HepG2 (cell line): ENCODE measurements around the gene F7. TPM values are rescaled to one million over a fixed set of nuclear protein-coding genes. Genes with fewer than 3 reads are reported as not detected.

Experiments
- ATAC-seq: fragments of 200-7000 bp; cut with Tn5 transposase; 3 replicates; pipeline ENCODE4 v1.9.1; 2020; ENCODE audit warnings: mild to moderate bottlenecking, moderate library complexity
- BruUV-seq: library from RNA; stranded (reverse); fragments of 400-500 nt; replicated peaks from 2 replicates; lab custom pipeline; 2021; lab: Mats Ljungman, UMichigan
- CTCF ChIA-PET: fragments of 300-600 bp; formaldehyde crosslinking; extraction: SDS; loops from one replicate; lab custom pipeline; 2021; ENCODE audit warnings: low total read pairs, inconsistent platforms, low intra/inter-chr PET ratio; lab: Yijun Ruan, JAX
- POLR2A ChIA-PET: fragments of 350-600 bp; sonication (Branson Sonifier 250); formaldehyde crosslinking; loops from one replicate; lab custom pipeline; 2020; ENCODE audit warnings: antibody characterized with exemption, inconsistent platforms; lab: Yijun Ruan, JAX
- DNase-seq: peaks from one replicate; pipeline ENCODE4 v3.0.0-alpha.2; 2015; ENCODE audit warnings: low spot score
- FAIRE-seq: peaks from 3 replicates; lab custom pipeline; 2011; peaks lifted over from hg19 to GRCh38; lab: Jason Lieb, UNC
- H2AFZ ChIP-seq: one replicate; pipeline ENCODE4 v1.6.1; 2011; ENCODE audit warnings: low read length, inconsistent platforms
- H3K27ac ChIP-seq: fragments of 300-600 bp; 3 replicates; pipeline ENCODE4 v1.8.0; 2011; ENCODE audit warnings: mixed run types, mild to moderate bottlenecking, mixed read lengths, low read length, inconsistent platforms; ENCODE audit not compliant: insufficient read depth; ENCODE audit errors: extremely low read length
- H3K27me3 ChIP-seq, 2 experiments: fragments of 200-600 bp in 1 of 2; 2 replicates in 1 of 2; 3 replicates in 1 of 2; pipeline versions ENCODE4 v1.6.0 to v1.8.0; 2011; ENCODE audit warnings: low read length in 2 of 2, mild to moderate bottlenecking in 2 of 2, moderate library complexity in 2 of 2, inconsistent platforms in 1 of 2; ENCODE audit not compliant: insufficient read depth in 2 of 2, control insufficient read depth in 1 of 2
- H3K36me3 ChIP-seq, 2 experiments: fragments of 200-600 bp in 1 of 2; replicated peaks in 1 of 2; 2 replicates in 1 of 2; 3 replicates in 1 of 2; pipeline versions ENCODE4 v1.5.1 to v1.8.0; 2011; ENCODE audit warnings: low read length in 2 of 2, inconsistent platforms in 1 of 2; ENCODE audit not compliant: insufficient read depth in 2 of 2, control insufficient read depth in 1 of 2
- H3K4me1 ChIP-seq: 2 replicates; pipeline ENCODE4 v1.5.1; 2012; ENCODE audit warnings: low read length, inconsistent platforms; ENCODE audit not compliant: insufficient read depth
- H3K4me2 ChIP-seq: 2 replicates; pipeline ENCODE4 v1.6.0; 2011; ENCODE audit warnings: low read depth, low read length, inconsistent platforms
- H3K4me3 ChIP-seq, 3 experiments: fragments of 200-600 bp in 1 of 3; sonication (generic), shearing (Covaris generic) in 1 of 3; replicated peaks in 1 of 3; 2 replicates each; pipeline ENCODE4 v1.5.1; 2011 to 2016; ENCODE audit warnings: low read length in 3 of 3, inconsistent platforms in 2 of 3, low read depth in 2 of 3, mild to moderate bottlenecking in 2 of 3, control low read depth in 1 of 3, mixed read lengths in 1 of 3; ENCODE audit not compliant: insufficient read depth in 1 of 3
- H3K79me2 ChIP-seq: one replicate; pipeline ENCODE4 v1.6.1; 2011; ENCODE audit warnings: low read length, inconsistent platforms; ENCODE audit not compliant: insufficient read depth
- H3K9ac ChIP-seq: 2 replicates; pipeline ENCODE4 v1.6.0; 2011; ENCODE audit warnings: mild to moderate bottlenecking, low read depth, low read length, inconsistent platforms; ENCODE audit not compliant: insufficient read depth
- H3K9me3 ChIP-seq: 2 replicates; pipeline ENCODE4 v1.5.1; 2012; ENCODE audit warnings: mild to moderate bottlenecking, low read length
- H4K20me1 ChIP-seq: 2 replicates; pipeline ENCODE4 v1.6.0; 2011; ENCODE audit warnings: inconsistent platforms, mild to moderate bottlenecking, low read length, moderate library complexity; ENCODE audit not compliant: insufficient read depth
- ELF3 ChIP-seq: IDR thresholded peaks from 2 replicates; pipeline ENCODE4 v1.6.1; 2016; ENCODE audit warnings: missing genetic modification reagents, missing compliant biosample characterization
- ZNF382 ChIP-seq: sonication (generic); formaldehyde crosslinking; IDR thresholded peaks from 2 replicates; pipeline ENCODE4 v1.5.0; 2020; ENCODE audit warnings: missing genetic modification reagents, mild to moderate bottlenecking, borderline replicate concordance
- WGBS: methylation state at CpG from one replicate; pipeline ENCODE4 v1.1.6; 2017; ENCODE audit warnings: low lambda C conversion rate; 5-methylcytosine and 5-hydroxymethylcytosine counted together
- in situ Hi-C: cut with HindIII; loops from 2 replicates; pipeline ENCODE4 v1.10.0; 2017; ENCODE audit warnings: low pct_unique_long_range_greater_than_20kb; ENCODE audit not compliant: extremely low pct_ligation_motif_present
- intact Hi-C: fragments of 100-400 bp; cut with micrococcal nuclease; formaldehyde crosslinking; loops from one replicate; pipeline ENCODE4 v1.10.0; 2022; ENCODE audit not compliant: unreplicated experiment
- polyA plus RNA-seq, 8 experiments: library from polyadenylated mRNA; depleted of rRNA in 3 of 8; stranded (reverse) in 7 of 8; unstranded in 1 of 8; fragments of >200 nt; fragmentation: Illumina TruSeq in 4 of 8; extraction: Trizol in 4 of 8; gene quantifications; 2 replicates each; pipeline versions ENCODE4 v1.2.1 to v1.2.3, GENCODE V29; 2011 to 2016; ENCODE audit warnings: low read depth in 4 of 8, missing spikeins in 1 of 8, mixed read lengths in 1 of 8; ENCODE audit not compliant: insufficient read depth in 1 of 8
- total RNA-seq, 5 experiments: library from RNA; depleted of rRNA; stranded (reverse); fragments of >200 nt; fragmentation: Illumina TruSeq; extraction: Trizol; gene quantifications; 2 replicates each; pipeline ENCODE4 v1.2.3, GENCODE V29; 2016; ENCODE audit warnings: low read depth in 1 of 5
- TF ChIP-seq, protein P1 (sequence below): sonication (generic); formaldehyde crosslinking; IDR thresholded peaks from 2 replicates; pipeline ENCODE4 v1.5.1; 2020; ENCODE audit warnings: missing genetic modification reagents, mild to moderate bottlenecking, borderline replicate concordance
- TF ChIP-seq, protein P2 (sequence below), 2 experiments: fragments of 450-650 bp in 1 of 2; sonication (generic) in 1 of 2; formaldehyde crosslinking in 1 of 2; IDR thresholded peaks; 2 replicates each; pipeline versions ENCODE4 v1.6.1 to v1.8.0; 2016 to 2022; ENCODE audit warnings: antibody characterized with exemption in 1 of 2, mild to moderate bottlenecking in 1 of 2, missing genetic modification reagents in 1 of 2
- TF ChIP-seq, protein P3 (sequence below): sonication (generic); formaldehyde crosslinking; IDR thresholded peaks from 2 replicates; pipeline ENCODE4 v1.8.1; 2022; ENCODE audit warnings: mild to moderate bottlenecking, missing genetic modification reagents
- TF ChIP-seq, protein P4 (sequence below): sonication (generic); formaldehyde crosslinking; IDR thresholded peaks from 2 replicates; pipeline ENCODE4 v1.8.1; 2023; ENCODE audit warnings: mild to moderate bottlenecking, missing genetic modification reagents
- TF ChIP-seq, protein P5 (sequence below): sonication (generic); formaldehyde crosslinking; IDR thresholded peaks from 2 replicates; pipeline ENCODE4 v1.8.0; 2022; ENCODE audit warnings: missing genetic modification reagents, low read depth, mild to moderate bottlenecking, borderline replicate concordance

The F7 gene
- total and polyA plus RNA-seq, 2 of the 13 experiments (the other 11 are each of a cell fraction or from before 2014, with no cell fraction given): 12.6 to 26.5 TPM

DNA sequence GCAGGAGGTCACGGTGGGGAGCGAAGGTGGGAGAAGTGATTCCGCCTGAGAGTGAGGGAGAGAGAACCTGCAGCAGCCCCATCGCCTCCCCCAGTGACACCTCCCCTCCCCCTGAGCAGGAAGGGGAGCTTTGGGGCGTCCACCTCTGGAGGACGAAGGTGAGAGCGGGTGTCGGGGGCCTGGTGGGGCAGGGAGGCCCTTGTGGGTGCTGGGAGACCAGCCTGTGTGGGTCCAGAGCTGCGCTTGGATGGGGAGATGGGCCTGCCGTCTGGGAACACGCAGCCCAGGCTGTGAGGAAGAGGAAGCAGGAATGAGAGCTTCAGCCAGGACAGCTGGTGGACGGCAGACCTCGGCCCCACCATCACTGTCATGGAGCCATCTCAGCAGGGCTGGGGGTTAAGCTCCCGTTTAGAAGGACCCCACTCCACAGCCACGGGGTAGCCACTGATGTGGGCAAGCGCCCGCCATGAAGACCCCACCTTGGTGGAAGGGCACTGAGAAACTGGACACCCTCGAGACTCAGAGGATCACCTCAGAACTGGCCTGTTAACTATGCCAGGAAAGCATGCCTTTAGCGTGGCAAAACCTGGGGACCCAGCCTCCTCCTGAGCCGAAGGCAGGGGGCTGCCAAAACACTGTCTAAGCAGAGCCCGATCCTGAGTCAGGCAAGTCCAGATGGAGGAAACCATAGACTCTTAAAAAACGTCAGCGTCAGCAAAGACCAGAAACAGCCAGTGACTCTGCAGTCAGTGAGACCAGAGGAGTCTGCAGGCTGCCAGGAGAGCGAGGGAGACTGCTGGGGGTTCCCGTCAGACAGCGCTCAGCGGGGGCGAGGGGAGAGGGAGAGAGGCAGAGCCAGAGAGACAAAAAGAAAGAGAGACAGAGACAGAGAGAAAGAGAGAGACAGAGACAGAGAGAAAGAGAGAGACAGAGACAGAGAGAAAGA, 46.4 kb downstream of the F7 start (continued):
- TF ChIP-seq, protein P1, sequence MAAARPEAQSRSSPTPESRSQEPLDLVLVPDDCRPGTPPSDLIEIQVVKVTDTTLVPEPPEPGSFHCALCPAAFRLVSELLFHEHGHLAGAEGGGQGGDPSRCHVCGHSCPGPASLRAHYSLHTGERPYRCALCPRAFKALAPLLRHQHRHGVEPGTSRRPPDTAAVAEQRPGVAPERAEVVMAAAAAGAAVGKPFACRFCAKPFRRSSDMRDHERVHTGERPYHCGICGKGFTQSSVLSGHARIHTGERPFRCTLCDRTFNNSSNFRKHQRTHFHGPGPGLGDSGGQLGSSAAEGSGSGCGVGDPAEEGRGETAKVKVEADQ: no peak

DNA sequence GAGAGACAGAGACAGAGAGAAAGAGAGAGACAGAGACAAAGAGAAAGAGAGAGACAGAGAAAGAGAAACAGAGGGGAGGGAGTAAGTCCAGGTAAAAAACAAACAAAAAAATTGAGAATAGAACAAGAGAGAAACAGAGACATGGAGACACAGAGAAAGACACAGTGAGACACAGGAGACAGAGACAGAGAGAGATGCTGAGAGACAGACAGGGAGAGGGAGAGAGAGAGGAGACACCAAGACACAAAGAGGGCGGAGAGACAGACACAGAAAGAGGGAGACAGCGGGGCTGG, 47.0 kb downstream of the F7 start:
- WGBS: 42% methylated on average over 2 of the region's 2 CpGs
- H3K79me2 ChIP-seq: peaks cover 32% of the 10 kb centered on the region
- DNase-seq (peak; percentile 36), ATAC-seq (no peak), FAIRE-seq (no peak)
- ChIA-PET POLR2A (interaction anchor here (1.0 kb wide), 1 partner anchor 31 kb away, joined by 9 read pairs; no protein-coding TSS in a partner anchor), CTCF (no interaction called here)
- H4K20me1 ChIP-seq: no peaks in the 10 kb centered on the region
- no peaks in the 10 kb centered on the region for H3K27me3 ChIP-seq
- H3K4me3 ChIP-seq: peak overlapping the region; percentile 69 to 81 (median 76)
- H3K9me3 ChIP-seq: 0 out of 2 replicates have a peak, but pooled peaks cover 5% of the 10 kb centered on the region
- H3K27ac ChIP-seq: peak overlapping the region; percentile 92
- no peak overlapping the region for H2AFZ ChIP-seq
- intact Hi-C loops (no loop called here), in situ Hi-C loops (no loop called here)
- no TSS peak for BruUV-seq
- H3K4me1 ChIP-seq: peaks cover 81% of the 10 kb centered on the region
- peak overlapping the region; percentile 93 for H3K9ac ChIP-seq
- peaks cover 0 to 2% of the 10 kb centered on the region in 2 experiments; a peak in 2 of 5 replicates for H3K36me3 ChIP-seq
- H3K4me2 ChIP-seq: peak overlapping the region; percentile 88
- TF ChIP-seq ELF3 (no peak), ZNF382 (no peak)
- TF ChIP-seq, protein P2, sequence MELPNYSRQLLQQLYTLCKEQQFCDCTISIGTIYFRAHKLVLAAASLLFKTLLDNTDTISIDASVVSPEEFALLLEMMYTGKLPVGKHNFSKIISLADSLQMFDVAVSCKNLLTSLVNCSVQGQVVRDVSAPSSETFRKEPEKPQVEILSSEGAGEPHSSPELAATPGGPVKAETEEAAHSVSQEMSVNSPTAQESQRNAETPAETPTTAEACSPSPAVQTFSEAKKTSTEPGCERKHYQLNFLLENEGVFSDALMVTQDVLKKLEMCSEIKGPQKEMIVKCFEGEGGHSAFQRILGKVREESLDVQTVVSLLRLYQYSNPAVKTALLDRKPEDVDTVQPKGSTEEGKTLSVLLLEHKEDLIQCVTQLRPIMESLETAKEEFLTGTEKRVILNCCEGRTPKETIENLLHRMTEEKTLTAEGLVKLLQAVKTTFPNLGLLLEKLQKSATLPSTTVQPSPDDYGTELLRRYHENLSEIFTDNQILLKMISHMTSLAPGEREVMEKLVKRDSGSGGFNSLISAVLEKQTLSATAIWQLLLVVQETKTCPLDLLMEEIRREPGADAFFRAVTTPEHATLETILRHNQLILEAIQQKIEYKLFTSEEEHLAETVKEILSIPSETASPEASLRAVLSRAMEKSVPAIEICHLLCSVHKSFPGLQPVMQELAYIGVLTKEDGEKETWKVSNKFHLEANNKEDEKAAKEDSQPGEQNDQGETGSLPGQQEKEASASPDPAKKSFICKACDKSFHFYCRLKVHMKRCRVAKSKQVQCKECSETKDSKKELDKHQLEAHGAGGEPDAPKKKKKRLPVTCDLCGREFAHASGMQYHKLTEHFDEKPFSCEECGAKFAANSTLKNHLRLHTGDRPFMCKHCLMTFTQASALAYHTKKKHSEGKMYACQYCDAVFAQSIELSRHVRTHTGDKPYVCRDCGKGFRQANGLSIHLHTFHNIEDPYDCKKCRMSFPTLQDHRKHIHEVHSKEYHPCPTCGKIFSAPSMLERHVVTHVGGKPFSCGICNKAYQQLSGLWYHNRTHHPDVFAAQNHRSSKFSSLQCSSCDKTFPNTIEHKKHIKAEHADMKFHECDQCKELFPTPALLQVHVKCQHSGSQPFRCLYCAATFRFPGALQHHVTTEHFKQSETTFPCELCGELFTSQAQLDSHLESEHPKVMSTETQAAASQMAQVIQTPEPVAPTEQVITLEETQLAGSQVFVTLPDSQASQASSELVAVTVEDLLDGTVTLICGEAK (IDR thresholded peaks at IDR 0.05): 0 out of 2 replicates have a peak, but pooled peaks have one; percentile 11
- TF ChIP-seq, protein P2 (CRISPR knock-in tag; IDR thresholded peaks at IDR 0.05): no peak
- TF ChIP-seq, protein P3, sequence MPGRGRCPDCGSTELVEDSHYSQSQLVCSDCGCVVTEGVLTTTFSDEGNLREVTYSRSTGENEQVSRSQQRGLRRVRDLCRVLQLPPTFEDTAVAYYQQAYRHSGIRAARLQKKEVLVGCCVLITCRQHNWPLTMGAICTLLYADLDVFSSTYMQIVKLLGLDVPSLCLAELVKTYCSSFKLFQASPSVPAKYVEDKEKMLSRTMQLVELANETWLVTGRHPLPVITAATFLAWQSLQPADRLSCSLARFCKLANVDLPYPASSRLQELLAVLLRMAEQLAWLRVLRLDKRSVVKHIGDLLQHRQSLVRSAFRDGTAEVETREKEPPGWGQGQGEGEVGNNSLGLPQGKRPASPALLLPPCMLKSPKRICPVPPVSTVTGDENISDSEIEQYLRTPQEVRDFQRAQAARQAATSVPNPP: no peak
- TF ChIP-seq, protein P4, sequence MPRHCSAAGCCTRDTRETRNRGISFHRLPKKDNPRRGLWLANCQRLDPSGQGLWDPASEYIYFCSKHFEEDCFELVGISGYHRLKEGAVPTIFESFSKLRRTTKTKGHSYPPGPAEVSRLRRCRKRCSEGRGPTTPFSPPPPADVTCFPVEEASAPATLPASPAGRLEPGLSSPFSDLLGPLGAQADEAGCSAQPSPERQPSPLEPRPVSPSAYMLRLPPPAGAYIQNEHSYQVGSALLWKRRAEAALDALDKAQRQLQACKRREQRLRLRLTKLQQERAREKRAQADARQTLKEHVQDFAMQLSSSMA: no peak
- TF ChIP-seq, protein P5, sequence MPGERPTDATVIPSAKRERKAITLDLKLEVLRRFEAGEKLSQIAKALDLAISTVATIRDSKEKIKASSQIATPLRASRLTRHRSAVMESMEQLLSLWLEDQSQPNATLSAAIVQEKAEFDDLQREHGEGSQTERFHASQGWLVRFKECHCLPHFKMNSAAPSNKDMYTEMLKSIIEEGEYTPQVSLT (CRISPR knock-in tag): no peak
